ENCODE measurements around the gene SH3YL1.
"Not testable (repeated sequence)": the region's sequence is repeated elsewhere in the genome, so short reads cannot be mapped to it uniquely, and the experiment has no call there.

The SH3YL1 gene

DNA sequence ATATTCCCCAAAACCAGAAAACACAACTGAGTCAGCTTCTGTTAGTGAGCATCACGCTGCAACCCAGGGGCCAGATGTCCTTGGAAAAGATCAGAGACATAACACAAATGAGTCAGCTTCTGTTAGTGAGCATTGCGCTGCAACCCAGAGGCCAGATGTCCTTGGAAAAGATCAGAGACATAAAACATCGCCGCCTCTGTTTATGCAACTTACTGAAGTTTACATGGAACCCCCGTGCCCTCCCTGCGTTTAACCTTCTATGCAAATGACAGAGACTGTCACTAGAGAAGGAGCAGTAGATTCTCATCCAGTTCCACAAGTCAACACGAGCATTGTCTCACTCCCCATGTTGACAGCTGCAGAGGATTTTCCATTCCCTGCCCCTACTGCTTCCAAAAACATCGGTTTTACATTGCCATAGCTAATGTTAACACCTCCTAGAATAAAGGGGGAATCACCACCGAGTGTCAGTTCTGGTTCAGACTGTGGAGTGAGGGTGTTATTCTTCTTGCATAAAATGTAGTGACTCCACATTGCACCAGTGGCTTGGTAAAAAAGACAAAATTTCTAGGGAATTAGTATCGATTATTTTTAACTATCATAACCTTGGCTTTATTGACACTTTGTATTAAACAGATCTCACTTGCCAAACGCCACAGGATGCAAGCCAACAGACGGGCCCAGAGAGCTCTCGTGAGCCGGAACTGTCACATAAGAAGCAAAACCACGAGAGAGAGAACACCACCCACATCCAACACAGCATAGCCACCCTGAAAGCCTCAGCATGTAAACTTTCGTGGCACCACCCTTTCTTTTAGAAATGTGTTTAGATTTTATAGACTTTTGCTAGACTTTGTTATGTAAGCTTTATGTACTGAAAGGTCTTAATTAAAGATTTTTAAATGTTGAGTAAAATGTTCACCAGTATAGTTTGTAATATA lies 87.7 kb downstream of the SH3YL1 start:
- no peak for DNase-seq

DNA sequence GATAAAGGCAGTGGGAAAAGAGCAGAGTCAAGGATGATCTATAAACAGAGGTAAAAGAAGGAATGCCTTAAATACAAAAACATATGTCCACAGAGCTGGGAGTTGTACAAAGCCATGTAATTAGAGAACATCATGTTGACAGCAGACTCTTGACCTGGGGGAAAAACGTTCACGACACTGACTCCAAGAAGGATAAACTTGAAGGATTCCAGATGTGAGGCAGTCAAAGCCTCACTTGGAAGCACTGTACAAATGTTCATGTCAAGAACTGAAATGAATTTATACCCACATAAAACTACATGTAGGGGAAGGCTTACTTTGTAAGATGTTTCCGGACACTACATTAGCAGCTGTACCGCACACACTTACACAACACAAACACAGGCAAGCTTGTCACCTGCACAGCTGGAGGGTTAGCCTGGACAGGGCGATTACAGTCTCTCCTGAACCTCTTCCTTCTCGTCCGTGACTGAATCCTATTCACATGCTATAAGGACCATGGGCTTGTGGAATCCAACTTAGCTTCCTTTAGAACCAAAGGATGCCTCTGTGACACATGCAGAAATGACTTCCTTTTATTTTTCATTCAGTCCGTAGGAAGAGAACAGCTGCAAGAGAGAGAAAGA lies 88.6 kb downstream of the SH3YL1 start:
- no peak for DNase-seq

DNA sequence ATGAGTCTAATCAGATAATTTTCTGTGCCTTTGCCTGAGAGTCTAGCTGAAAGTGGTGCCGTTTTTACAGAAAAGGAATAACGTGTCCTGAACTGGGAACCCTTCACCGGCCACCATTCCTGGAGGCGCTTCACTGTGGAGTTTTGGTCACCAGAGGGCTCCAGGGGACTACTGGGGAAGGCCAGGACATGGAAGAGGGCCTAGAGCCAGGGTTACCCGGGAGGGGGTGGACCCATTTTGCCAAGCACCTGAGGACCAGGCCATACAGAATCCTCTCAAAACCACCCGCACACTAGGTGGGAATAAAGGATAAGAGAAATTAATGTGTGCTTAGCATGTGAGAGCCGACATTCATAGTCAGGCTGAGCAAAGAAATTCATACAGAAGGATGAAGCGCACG lies 91.7 kb downstream of the SH3YL1 start:
- DNase-seq = not testable (repeated sequence)

DNA sequence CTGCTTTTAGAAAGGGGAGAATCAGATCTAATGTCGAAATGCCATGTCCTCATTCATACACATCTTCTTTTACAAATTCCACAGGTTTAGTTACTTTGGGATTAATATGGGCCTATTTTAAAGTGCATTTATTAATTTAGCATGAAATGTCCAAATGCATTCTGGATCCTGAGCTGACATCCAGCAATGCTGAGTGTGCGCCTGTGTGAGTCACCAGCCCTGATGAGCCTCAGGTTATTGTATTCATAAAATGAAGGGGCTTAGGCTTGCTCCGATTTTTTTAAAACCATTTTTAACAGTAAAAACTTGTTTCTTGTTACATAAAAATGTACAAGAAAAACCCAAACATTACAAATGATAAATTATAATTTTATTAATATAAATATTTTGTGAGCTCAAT lies 94.1 kb downstream of the SH3YL1 start:
- no peak for DNase-seq

Measured in MV-4-11 (cell line).